ENCODE measurements around the gene NHEJ1.

NHEJ1 gene

DNA sequence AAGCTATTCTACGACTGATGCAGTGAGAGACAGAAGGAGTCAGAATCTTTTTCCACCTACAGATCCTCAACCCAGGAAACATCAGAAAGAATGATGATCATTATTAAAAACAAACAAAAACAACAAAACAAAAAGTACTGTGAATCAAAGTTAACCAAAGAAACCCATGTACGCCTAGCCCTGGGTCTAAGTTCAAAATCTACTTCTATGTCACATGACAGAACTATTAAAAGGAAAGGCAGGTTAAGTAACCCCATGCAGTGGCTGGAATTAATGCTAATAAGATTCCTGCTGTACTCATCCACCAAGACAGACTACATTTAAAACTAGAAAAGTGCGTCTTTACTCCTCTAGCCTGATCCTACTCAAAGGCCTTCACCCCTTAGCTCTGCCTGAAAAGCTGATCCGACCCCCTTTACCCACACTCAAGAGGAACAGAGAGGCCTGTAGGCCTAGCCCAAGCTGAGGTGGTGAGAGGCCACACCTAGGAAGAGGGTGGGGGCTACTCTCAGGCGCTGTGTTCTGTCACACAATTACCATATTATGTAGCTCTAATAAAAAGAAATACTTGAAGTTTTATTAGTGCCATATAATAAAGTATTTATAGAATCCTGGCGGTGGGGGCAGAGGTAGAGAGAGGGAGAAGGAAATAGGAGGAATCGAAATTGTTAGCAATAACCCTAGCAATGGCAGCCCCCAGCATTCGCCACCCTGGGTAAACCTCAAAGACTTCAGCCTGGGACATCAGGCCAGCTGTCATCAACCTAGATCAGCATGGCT, 37.1 kb downstream of the NHEJ1 start:
- no peak overlapping the region for H3K4me3 ChIP-seq (ENCODE audit: low read depth, low read length)
- no peak for DNase-seq (ENCODE audit: low read depth)
- TF ChIP-seq, protein P1, sequence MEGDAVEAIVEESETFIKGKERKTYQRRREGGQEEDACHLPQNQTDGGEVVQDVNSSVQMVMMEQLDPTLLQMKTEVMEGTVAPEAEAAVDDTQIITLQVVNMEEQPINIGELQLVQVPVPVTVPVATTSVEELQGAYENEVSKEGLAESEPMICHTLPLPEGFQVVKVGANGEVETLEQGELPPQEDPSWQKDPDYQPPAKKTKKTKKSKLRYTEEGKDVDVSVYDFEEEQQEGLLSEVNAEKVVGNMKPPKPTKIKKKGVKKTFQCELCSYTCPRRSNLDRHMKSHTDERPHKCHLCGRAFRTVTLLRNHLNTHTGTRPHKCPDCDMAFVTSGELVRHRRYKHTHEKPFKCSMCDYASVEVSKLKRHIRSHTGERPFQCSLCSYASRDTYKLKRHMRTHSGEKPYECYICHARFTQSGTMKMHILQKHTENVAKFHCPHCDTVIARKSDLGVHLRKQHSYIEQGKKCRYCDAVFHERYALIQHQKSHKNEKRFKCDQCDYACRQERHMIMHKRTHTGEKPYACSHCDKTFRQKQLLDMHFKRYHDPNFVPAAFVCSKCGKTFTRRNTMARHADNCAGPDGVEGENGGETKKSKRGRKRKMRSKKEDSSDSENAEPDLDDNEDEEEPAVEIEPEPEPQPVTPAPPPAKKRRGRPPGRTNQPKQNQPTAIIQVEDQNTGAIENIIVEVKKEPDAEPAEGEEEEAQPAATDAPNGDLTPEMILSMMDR (IDR thresholded peaks at IDR 0.05; ENCODE audit: control insufficient read depth, extremely low read depth, insufficient read depth): no peak

DNA sequence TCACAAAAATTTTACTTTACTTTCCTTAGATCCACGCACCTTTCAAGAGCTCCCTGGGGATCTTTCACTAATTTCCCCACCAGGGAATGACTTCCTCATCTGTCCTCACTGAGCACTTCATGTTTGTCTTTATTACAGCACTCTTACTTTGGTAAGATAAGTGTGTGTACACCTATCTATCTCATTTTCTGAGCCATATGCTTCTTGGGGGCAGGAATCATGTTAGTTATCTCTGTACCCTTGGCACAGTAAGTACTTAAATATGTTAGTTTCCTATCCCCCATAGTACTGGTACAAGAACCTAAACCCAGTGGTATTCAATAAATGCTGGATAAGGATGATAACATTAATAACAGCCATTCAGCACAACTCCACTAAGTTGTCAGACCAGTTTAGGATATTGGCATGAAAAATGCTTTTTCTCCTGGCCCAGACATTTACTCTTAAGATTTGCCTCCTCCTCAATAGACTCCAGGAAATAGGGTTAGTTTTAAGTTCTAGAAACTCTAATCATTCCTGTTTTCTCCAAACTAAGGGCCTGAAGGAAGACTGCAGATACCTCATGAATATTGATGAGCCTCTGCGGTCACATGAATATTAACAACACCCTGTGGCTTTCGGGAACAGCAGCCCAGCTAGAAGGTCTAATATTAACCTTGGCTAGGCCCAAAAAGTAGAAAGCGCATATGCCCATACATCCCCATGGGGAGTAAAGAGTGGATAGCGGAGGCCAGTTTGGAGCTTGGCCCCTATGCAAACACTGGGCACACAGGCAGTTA, 38.2 kb downstream of the NHEJ1 start:
- no peak overlapping the region for H3K4me3 ChIP-seq (ENCODE audit: low read depth, low read length)
- TF ChIP-seq, protein P1 (IDR thresholded peaks at IDR 0.05; ENCODE audit: control insufficient read depth, extremely low read depth, insufficient read depth): no peak
- peak; percentile 74 for DNase-seq (ENCODE audit: low read depth)

- H3K4me3 ChIP-seq (ENCODE audit: low read depth, low read length): no peak overlapping the region
- TF ChIP-seq, protein P1 (IDR thresholded peaks at IDR 0.05; ENCODE audit: control insufficient read depth, extremely low read depth, insufficient read depth): no peak
- DNase-seq (ENCODE audit: low read depth): no peak
Measured at GRCh38 chr2:219120082-219120481, 40.5 kb downstream of the NHEJ1 start.

DNA sequence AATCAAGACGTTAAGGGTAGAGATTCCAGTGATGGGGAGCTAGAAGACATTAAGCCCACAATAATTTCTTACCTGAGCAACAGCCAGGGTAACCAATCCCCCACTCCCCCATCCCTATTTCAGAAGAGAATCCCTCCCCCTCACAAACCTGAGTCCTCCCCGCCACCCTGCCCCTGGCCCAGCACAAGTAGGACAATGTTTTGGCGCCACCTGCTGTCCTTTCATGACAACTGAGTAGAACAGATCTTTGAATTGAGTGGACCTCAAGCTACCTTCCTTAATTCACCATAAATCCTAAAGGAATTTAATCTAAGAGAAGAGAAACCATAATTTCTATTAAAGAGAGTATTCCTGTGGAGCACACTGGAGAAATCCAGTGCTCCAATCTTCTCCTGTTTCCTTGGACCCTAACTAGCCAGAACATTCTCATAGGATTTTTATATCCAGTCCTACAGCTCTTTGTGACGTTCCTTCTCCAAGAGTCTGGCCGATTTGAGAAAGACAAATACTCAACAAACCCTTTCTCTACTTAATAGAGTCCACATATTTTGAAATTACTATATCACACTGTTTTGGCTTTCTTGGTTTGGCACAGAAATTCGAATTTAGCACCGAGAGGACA, 41.1 kb downstream of the NHEJ1 start:
- DNase-seq (ENCODE audit: low read depth): no peak
- H3K4me3 ChIP-seq (ENCODE audit: low read depth, low read length): no peak overlapping the region
- TF ChIP-seq, protein P1 (IDR thresholded peaks at IDR 0.05; ENCODE audit: control insufficient read depth, extremely low read depth, insufficient read depth): peak; percentile 77

GRCh38 chr2:219118504-219118903, 42.1 kb downstream of the NHEJ1 start:
- no peak overlapping the region for H3K4me3 ChIP-seq (ENCODE audit: low read depth, low read length)
- TF ChIP-seq, protein P1 (IDR thresholded peaks at IDR 0.05; ENCODE audit: control insufficient read depth, extremely low read depth, insufficient read depth): no peak
- no peak for DNase-seq (ENCODE audit: low read depth)

GRCh38 chr2:219116776-219117646, 43.6 kb downstream of the NHEJ1 start:
- H3K4me3 ChIP-seq (ENCODE audit: low read depth, low read length): no peak overlapping the region
- TF ChIP-seq, protein P1 (IDR thresholded peaks at IDR 0.05; ENCODE audit: control insufficient read depth, extremely low read depth, insufficient read depth): no peak
- DNase-seq (ENCODE audit: low read depth): no peak

Data from LNCaP clone FGC (cell line).